SK-N-SH treated with all-trans-retinoic acid at 6 μM for 48 hours (cell line): ENCODE data around the gene GAN.
"Not testable (repeated sequence)": the region's sequence is repeated elsewhere in the genome, so short reads cannot be mapped to it uniquely, and the experiment has no call there.

ENCODE experiments used
- ARNTL ChIP-seq: fragments of 450-650 bp; formaldehyde crosslinking; IDR thresholded peaks from 2 replicates; pipeline ENCODE4 v1.5.0; 2020; ENCODE audit warnings: low read depth, mild to moderate bottlenecking, moderate library complexity, borderline replicate concordance
- BACH2 ChIP-seq: fragments of 250-450 bp; sonication (Bioruptor Pico); IDR thresholded peaks from 2 replicates; pipeline ENCODE4 v1.9.0; 2021; ENCODE audit warnings: mild to moderate bottlenecking, borderline replicate concordance
- ESRRG ChIP-seq: fragments of 250-450 bp; sonication (Bioruptor Pico); IDR thresholded peaks from 2 replicates; pipeline ENCODE4 v1.6.1; 2021; ENCODE audit warnings: mild to moderate bottlenecking
- ISL1 ChIP-seq: fragments of 250-450 bp; sonication (Bioruptor Pico); IDR thresholded peaks from 2 replicates; pipeline ENCODE4 v2.1.2; 2022; ENCODE audit warnings: mild to moderate bottlenecking, moderate library complexity
- OSR1 ChIP-seq: fragments of 250-450 bp; sonication (Bioruptor Pico); IDR thresholded peaks from 2 replicates; pipeline ENCODE4 v1.8.0; 2022; ENCODE audit warnings: moderate library complexity, mild to moderate bottlenecking, inconsistent platforms
- RARB ChIP-seq: fragments of 250-450 bp; sonication (Bioruptor Pico); IDR thresholded peaks from 2 replicates; pipeline ENCODE4 v1.8.0; 2021; ENCODE audit warnings: mild to moderate bottlenecking, moderate library complexity
- TCF4 ChIP-seq: fragments of 250-450 bp; sonication (Bioruptor Pico); IDR thresholded peaks from 2 replicates; pipeline ENCODE4 v1.8.0; 2021; ENCODE audit warnings: mild to moderate bottlenecking, moderate library complexity, borderline replicate concordance
- ZFP30 ChIP-seq: fragments of 450-650 bp; formaldehyde crosslinking; IDR thresholded peaks from 2 replicates; pipeline ENCODE4 v1.5.0; 2022; ENCODE audit warnings: mild to moderate bottlenecking, moderate library complexity
- ZNF565 ChIP-seq: fragments of 450-650 bp; formaldehyde crosslinking; conservative IDR thresholded peaks from 2 replicates; pipeline ENCODE4 v1.5.0; 2020; ENCODE audit warnings: low read depth, mild to moderate bottlenecking, moderate library complexity
- ZNF70 ChIP-seq: fragments of 450-650 bp; formaldehyde crosslinking; IDR thresholded peaks from 2 replicates; pipeline ENCODE4 v1.5.0; 2020; ENCODE audit warnings: mild to moderate bottlenecking, moderate library complexity
- TF ChIP-seq, protein P1 (sequence below): fragments of 250-450 bp; sonication (Bioruptor Pico); IDR thresholded peaks from 2 replicates; pipeline ENCODE4 v1.8.0; 2020; ENCODE audit warnings: mild to moderate bottlenecking, moderate library complexity, borderline replicate concordance
- TF ChIP-seq, protein P2 (sequence below): fragments of 250-450 bp; sonication (Bioruptor Pico); IDR thresholded peaks from 2 replicates; pipeline ENCODE4 v1.5.1; 2020; ENCODE audit warnings: low read depth, mild to moderate bottlenecking, moderate library complexity
- TF ChIP-seq, protein P3 (sequence below): fragments of 250-450 bp; sonication (Bioruptor Pico); IDR thresholded peaks from 2 replicates; pipeline ENCODE4 v1.5.0; 2020; ENCODE audit warnings: mild to moderate bottlenecking, moderate library complexity

DNA sequence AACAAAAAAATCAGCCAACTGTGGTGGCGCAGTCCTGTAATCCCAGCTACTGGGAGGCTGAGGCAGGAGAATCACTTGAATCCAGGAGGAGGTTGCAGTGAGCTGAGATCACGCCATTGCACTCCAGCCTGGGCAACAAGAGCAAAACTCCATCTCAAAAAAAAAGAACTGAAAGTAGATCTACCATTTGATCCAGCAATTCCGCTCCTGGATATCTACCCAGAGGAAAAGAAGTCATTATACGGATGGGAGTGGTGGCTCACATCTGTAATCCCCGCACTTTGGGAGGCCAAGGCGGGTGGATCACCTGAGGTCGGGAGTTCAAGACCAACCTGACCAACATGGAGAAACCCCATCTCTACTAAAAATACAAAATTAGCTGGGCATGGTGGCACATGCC, 107.4 kb downstream of the GAN start:
- not testable (repeated sequence) for TF ChIP-seq ESRRG; ARNTL (CRISPR knock-in tag); OSR1 (CRISPR knock-in tag); ZNF565; BACH2 (CRISPR knock-in tag); RARB; TCF4 (CRISPR knock-in tag); ZFP30 (CRISPR knock-in tag); ISL1 (CRISPR knock-in tag); ZNF70 (CRISPR knock-in tag)
- TF ChIP-seq, protein P1, sequence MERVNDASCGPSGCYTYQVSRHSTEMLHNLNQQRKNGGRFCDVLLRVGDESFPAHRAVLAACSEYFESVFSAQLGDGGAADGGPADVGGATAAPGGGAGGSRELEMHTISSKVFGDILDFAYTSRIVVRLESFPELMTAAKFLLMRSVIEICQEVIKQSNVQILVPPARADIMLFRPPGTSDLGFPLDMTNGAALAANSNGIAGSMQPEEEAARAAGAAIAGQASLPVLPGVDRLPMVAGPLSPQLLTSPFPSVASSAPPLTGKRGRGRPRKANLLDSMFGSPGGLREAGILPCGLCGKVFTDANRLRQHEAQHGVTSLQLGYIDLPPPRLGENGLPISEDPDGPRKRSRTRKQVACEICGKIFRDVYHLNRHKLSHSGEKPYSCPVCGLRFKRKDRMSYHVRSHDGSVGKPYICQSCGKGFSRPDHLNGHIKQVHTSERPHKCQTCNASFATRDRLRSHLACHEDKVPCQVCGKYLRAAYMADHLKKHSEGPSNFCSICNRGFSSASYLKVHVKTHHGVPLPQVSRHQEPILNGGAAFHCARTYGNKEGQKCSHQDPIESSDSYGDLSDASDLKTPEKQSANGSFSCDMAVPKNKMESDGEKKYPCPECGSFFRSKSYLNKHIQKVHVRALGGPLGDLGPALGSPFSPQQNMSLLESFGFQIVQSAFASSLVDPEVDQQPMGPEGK (CRISPR knock-in tag), result not testable (repeated sequence)
- TF ChIP-seq, protein P2, sequence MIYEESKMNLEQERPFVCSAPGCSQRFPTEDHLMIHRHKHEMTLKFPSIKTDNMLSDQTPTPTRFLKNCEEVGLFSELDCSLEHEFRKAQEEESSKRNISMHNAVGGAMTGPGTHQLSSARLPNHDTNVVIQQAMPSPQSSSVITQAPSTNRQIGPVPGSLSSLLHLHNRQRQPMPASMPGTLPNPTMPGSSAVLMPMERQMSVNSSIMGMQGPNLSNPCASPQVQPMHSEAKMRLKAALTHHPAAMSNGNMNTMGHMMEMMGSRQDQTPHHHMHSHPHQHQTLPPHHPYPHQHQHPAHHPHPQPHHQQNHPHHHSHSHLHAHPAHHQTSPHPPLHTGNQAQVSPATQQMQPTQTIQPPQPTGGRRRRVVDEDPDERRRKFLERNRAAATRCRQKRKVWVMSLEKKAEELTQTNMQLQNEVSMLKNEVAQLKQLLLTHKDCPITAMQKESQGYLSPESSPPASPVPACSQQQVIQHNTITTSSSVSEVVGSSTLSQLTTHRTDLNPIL, result not testable (repeated sequence)
- TF ChIP-seq, protein P3, sequence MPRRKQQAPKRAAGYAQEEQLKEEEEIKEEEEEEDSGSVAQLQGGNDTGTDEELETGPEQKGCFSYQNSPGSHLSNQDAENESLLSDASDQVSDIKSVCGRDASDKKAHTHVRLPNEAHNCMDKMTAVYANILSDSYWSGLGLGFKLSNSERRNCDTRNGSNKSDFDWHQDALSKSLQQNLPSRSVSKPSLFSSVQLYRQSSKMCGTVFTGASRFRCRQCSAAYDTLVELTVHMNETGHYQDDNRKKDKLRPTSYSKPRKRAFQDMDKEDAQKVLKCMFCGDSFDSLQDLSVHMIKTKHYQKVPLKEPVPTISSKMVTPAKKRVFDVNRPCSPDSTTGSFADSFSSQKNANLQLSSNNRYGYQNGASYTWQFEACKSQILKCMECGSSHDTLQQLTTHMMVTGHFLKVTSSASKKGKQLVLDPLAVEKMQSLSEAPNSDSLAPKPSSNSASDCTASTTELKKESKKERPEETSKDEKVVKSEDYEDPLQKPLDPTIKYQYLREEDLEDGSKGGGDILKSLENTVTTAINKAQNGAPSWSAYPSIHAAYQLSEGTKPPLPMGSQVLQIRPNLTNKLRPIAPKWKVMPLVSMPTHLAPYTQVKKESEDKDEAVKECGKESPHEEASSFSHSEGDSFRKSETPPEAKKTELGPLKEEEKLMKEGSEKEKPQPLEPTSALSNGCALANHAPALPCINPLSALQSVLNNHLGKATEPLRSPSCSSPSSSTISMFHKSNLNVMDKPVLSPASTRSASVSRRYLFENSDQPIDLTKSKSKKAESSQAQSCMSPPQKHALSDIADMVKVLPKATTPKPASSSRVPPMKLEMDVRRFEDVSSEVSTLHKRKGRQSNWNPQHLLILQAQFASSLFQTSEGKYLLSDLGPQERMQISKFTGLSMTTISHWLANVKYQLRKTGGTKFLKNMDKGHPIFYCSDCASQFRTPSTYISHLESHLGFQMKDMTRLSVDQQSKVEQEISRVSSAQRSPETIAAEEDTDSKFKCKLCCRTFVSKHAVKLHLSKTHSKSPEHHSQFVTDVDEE (CRISPR knock-in tag), result not testable (repeated sequence)
